UCSD-AML1 (cell line): ENCODE results near the gene P2RY8.
"Not testable (repeated sequence)": the region's sequence is repeated elsewhere in the genome, so short reads cannot be mapped to it uniquely, and the experiment has no call there.

ENCODE experiments used
- DNase-seq: peaks from one replicate; lab custom pipeline; 2025; ENCODE audit not compliant: unreplicated experiment; lab: John Stamatoyannopoulos, UW

The P2RY8 gene

GRCh38 chrX:1521459-1521956 lies 15.5 kb downstream of the P2RY8 start:
- peak; percentile 84 for DNase-seq

GRCh38 chrX:1520350-1520749 lies 16.6 kb downstream of the P2RY8 start:
- no peak for DNase-seq

- no peak for DNase-seq
Measured at GRCh38 chrX:1519022-1519497, 17.9 kb downstream of the P2RY8 start.

GRCh38 chrX:1518512-1518911 lies 18.5 kb downstream of the P2RY8 start:
- no peak for DNase-seq

GRCh38 chrX:1516596-1517104 lies 20.3 kb downstream of the P2RY8 start:
- no peak for DNase-seq

GRCh38 chrX:1511829-1512228 lies 25.2 kb downstream of the P2RY8 start:
- no peak for DNase-seq

GRCh38 chrX:1511150-1511549 lies 25.8 kb downstream of the P2RY8 start:
- no peak for DNase-seq

- DNase-seq, result peak; percentile 71
Measured at GRCh38 chrX:1507511-1508463, 29.2 kb downstream of the P2RY8 start.

GRCh38 chrX:1506916-1507315 lies 30.1 kb downstream of the P2RY8 start:
- no peak for DNase-seq

GRCh38 chrX:1502853-1503252 lies 34.1 kb downstream of the P2RY8 start:
- DNase-seq, result no peak

- no peak for DNase-seq
Measured at GRCh38 chrX:1502241-1502640, 34.7 kb downstream of the P2RY8 start.

GRCh38 chrX:1500701-1501624 lies 36.0 kb downstream of the P2RY8 start:
- no peak for DNase-seq

- DNase-seq, result no peak
Measured at GRCh38 chrX:1496076-1496475, 40.9 kb downstream of the P2RY8 start.

GRCh38 chrX:1493877-1494510 lies 43.0 kb downstream of the P2RY8 start:
- DNase-seq, result peak; percentile 48

- no peak for DNase-seq
Measured at GRCh38 chrX:1493412-1493811, 43.6 kb downstream of the P2RY8 start.

- no peak for DNase-seq
Measured at GRCh38 chrX:1492421-1493012, 44.5 kb downstream of the P2RY8 start.

GRCh38 chrX:1491851-1492349 lies 45.1 kb downstream of the P2RY8 start:
- no peak for DNase-seq

- not testable (repeated sequence) for DNase-seq
Measured at GRCh38 chrX:1491248-1491647, 45.7 kb downstream of the P2RY8 start.

GRCh38 chrX:1490723-1491122 lies 46.3 kb downstream of the P2RY8 start:
- not testable (repeated sequence) for DNase-seq

GRCh38 chrX:1489354-1489753 lies 47.6 kb downstream of the P2RY8 start:
- DNase-seq, result not testable (repeated sequence)
